ENCODE measurements around the gene CCDC27. TPM values are rescaled to one million over a fixed set of nuclear protein-coding genes. Genes with fewer than 3 reads are reported as not detected.
"Not testable (repeated sequence)": the region's sequence is repeated elsewhere in the genome, so short reads cannot be mapped to it uniquely, and the experiment has no call there.

The CCDC27 gene
- total and polyA plus RNA-seq, 10 donors, result not detected

- no peak overlapping the region for H3K27ac ChIP-seq
- WGBS, 5 donors, result 75 to 82% (median 79%) methylated on average over 11 to 20 of the region's 20 CpGs
- no peaks in the 10 kb centered on the region for H3K9me3 ChIP-seq
- H3K36me3 ChIP-seq, result no peaks in the 10 kb centered on the region
- H3K27me3 ChIP-seq (replicated peaks in 1 of 7), result peaks cover 0 to 34% (median 8%) of the 10 kb centered on the region in 7 donors
- no peak overlapping the region for H3K4me3 ChIP-seq
- no peak for DNase-seq
- intact Hi-C loops (cut with DNase I; ENCODE audit: low total_unique reads), result no loop called here
- TF ChIP-seq POLR2AphosphoS5 (IDR thresholded peaks at IDR 0.05) (no peak), POLR2A (IDR thresholded peaks at IDR 0.05) (no peak), CTCF (IDR thresholded peaks at IDR 0.05 in 8 of 11, conservative IDR thresholded peaks at IDR 0.05 in 3 of 11) (no peak)
- peaks cover 0 to 32% (median 13%) of the 10 kb centered on the region in 6 donors for H3K4me1 ChIP-seq
These were observed 30.2 kb upstream of the CCDC27 start for GRCh38 chr1:3721955-3722465.

- Histone ChIP-seq H3K36me3 (no peaks in the 10 kb centered on the region), H3K4me1 (peaks cover 0 to 31% (median 13%) of the 10 kb centered on the region in 6 donors), H3K9me3 (no peaks in the 10 kb centered on the region), H3K27me3 (replicated peaks in 1 of 7) (peaks cover 0 to 34% (median 4%) of the 10 kb centered on the region in 7 donors), H3K27ac (no peak overlapping the region), H3K4me3 (no peak overlapping the region)
- no peak for TF ChIP-seq POLR2A (IDR thresholded peaks at IDR 0.05)
- TF ChIP-seq CTCF (IDR thresholded peaks at IDR 0.05 in 8 of 11, conservative IDR thresholded peaks at IDR 0.05 in 3 of 11), result no peak
- no peak for TF ChIP-seq POLR2AphosphoS5 (IDR thresholded peaks at IDR 0.05)
- DNase-seq, result no peak
- WGBS, 5 donors, result 64 to 82% (median 72%) methylated on average over 2 to 3 of the region's 3 CpGs
- intact Hi-C loops (cut with DNase I; ENCODE audit: low total_unique reads), result no loop called here
These were observed 29.4 kb upstream of the CCDC27 start for GRCh38 chr1:3722846-3723245.

- H3K36me3 ChIP-seq; intact Hi-C loops (cut with DNase I; ENCODE audit: low total_unique reads); H3K27ac ChIP-seq; H3K9me3 ChIP-seq; H3K4me3 ChIP-seq: not testable (repeated sequence)
- peaks cover 0 to 28% (median 0%) of the 10 kb centered on the region in 7 donors for H3K27me3 ChIP-seq (replicated peaks in 1 of 7)
- TF ChIP-seq CTCF (IDR thresholded peaks at IDR 0.05 in 8 of 11, conservative IDR thresholded peaks at IDR 0.05 in 3 of 11), result peak; percentile 81 to 92 (median 89)
- peaks cover 0 to 16% (median 6%) of the 10 kb centered on the region in 6 donors for H3K4me1 ChIP-seq
- 37 to 45% (median 44%) methylated on average over 17 to 18 of the region's 18 CpGs for WGBS, 5 donors
- peak; percentile 94 for DNase-seq
These were observed 27.7 kb upstream of the CCDC27 start for GRCh38 chr1:3724416-3725030.

- Histone ChIP-seq H3K4me3 (no peak overlapping the region), H3K9me3 (no peaks in the 10 kb centered on the region), H3K36me3 (no peaks in the 10 kb centered on the region), H3K27me3 (replicated peaks in 1 of 7) (peaks cover 0 to 31% (median 5%) of the 10 kb centered on the region in 7 donors), H3K27ac (no peak overlapping the region), H3K4me1 (peaks cover 0 to 9% (median 2%) of the 10 kb centered on the region in 6 donors)
- no peak for TF ChIP-seq POLR2A (IDR thresholded peaks at IDR 0.05)
- no peak for TF ChIP-seq CTCF (IDR thresholded peaks at IDR 0.05 in 8 of 11, conservative IDR thresholded peaks at IDR 0.05 in 3 of 11)
- no peak for TF ChIP-seq POLR2AphosphoS5 (IDR thresholded peaks at IDR 0.05)
- 89 to 100% (median 95%) methylated on average over 2 of the region's 2 CpGs for WGBS, 5 donors
- no peak for DNase-seq
- intact Hi-C loops (cut with DNase I; ENCODE audit: low total_unique reads), result no loop called here
These were observed 26.9 kb upstream of the CCDC27 start for GRCh38 chr1:3725366-3725765.

Data from spleen (tissue), 11 donors.